HepG2 (cell line): ENCODE results near the gene IKZF2.

Source experiments
- FOXM1 ChIP-seq: sonication (generic); formaldehyde crosslinking; IDR thresholded peaks from 2 replicates; pipeline ENCODE4 v1.5.0; 2020; ENCODE audit warnings: missing genetic modification reagents
- IRF2 ChIP-seq: IDR thresholded peaks from 2 replicates; pipeline ENCODE4 v1.6.1; 2018; ENCODE audit warnings: missing genetic modification reagents, missing compliant biosample characterization
- MTA3 ChIP-seq: sonication (generic); formaldehyde crosslinking; IDR thresholded peaks from 2 replicates; pipeline ENCODE4 v1.4.0; 2020; ENCODE audit warnings: missing genetic modification reagents
- SETDB1 ChIP-seq: sonication (generic); formaldehyde crosslinking; IDR thresholded peaks from 2 replicates; pipeline ENCODE4 v1.5.1; 2020; ENCODE audit warnings: missing genetic modification reagents, mild to moderate bottlenecking, borderline replicate concordance
- TAF1 ChIP-seq: sonication (generic); formaldehyde crosslinking; IDR thresholded peaks from 2 replicates; pipeline ENCODE4 v1.4.0; 2020; ENCODE audit warnings: missing genetic modification reagents
- YY1 ChIP-seq: IDR thresholded peaks from 2 replicates; pipeline ENCODE4 v1.6.1; 2011; ENCODE audit warnings: low read length, low read depth, moderate library complexity, mild to moderate bottlenecking; ENCODE audit not compliant: insufficient read depth, insufficient replicate concordance
- ZNF558 ChIP-seq: sonication (generic); formaldehyde crosslinking; IDR thresholded peaks from 2 replicates; pipeline ENCODE4 v1.9.0; 2022; ENCODE audit warnings: mild to moderate bottlenecking, missing genetic modification reagents, borderline replicate concordance

GRCh38 chr2:212966884-212967283 lies 184.5 kb downstream of the IKZF2 start:
- TF ChIP-seq YY1 (no peak), ZNF558 (no peak), SETDB1 (no peak), FOXM1 (CRISPR knock-in tag) (no peak), TAF1 (no peak), MTA3 (CRISPR knock-in tag) (no peak), IRF2 (CRISPR knock-in tag) (no peak)
